ENCODE measurements around the gene GPC3. TPM values are rescaled to one million over a fixed set of nuclear protein-coding genes. Genes with fewer than 3 reads are reported as not detected.

GPC3 gene
- total RNA-seq, 6 experiments from 2014 or later: not detected

DNA sequence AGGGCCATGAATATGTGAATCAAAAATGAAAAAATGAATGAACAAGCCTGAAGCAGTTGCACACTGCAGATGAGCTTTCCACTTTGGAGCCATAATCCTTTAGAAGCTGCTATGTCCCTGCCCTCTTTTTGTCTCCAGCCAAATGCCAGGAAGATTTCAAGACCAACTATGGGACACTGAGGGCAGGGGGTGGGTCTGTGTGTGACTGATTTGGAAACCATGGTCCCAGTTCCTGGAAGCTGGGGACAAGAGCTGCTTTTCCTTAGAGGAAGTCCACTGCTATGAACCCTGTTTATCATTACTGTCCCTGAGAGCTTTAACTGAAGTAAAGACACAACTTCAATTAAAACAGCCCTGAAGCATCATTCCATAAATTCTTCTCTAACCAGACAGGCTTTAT is 416.2 kb downstream of the GPC3 start:
- no peak overlapping the region for H3K4me3 Mint-ChIP-seq
- TF ChIP-seq, protein P1, sequence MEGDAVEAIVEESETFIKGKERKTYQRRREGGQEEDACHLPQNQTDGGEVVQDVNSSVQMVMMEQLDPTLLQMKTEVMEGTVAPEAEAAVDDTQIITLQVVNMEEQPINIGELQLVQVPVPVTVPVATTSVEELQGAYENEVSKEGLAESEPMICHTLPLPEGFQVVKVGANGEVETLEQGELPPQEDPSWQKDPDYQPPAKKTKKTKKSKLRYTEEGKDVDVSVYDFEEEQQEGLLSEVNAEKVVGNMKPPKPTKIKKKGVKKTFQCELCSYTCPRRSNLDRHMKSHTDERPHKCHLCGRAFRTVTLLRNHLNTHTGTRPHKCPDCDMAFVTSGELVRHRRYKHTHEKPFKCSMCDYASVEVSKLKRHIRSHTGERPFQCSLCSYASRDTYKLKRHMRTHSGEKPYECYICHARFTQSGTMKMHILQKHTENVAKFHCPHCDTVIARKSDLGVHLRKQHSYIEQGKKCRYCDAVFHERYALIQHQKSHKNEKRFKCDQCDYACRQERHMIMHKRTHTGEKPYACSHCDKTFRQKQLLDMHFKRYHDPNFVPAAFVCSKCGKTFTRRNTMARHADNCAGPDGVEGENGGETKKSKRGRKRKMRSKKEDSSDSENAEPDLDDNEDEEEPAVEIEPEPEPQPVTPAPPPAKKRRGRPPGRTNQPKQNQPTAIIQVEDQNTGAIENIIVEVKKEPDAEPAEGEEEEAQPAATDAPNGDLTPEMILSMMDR (IDR thresholded peaks at IDR 0.05): no peak
- H3K27me3 Mint-ChIP-seq (ENCODE audit: insufficient read depth): no peaks in the 10 kb centered on the region
- no peak for DNase-seq
- peaks cover 12% of the 10 kb centered on the region for H3K9me3 Mint-ChIP-seq
- no peaks in the 10 kb centered on the region for H3K4me1 Mint-ChIP-seq (ENCODE audit: low read depth)
- no peaks in the 10 kb centered on the region for H3K36me3 Mint-ChIP-seq (ENCODE audit: low read depth)
- no peak overlapping the region for H3K27ac Mint-ChIP-seq

DNA sequence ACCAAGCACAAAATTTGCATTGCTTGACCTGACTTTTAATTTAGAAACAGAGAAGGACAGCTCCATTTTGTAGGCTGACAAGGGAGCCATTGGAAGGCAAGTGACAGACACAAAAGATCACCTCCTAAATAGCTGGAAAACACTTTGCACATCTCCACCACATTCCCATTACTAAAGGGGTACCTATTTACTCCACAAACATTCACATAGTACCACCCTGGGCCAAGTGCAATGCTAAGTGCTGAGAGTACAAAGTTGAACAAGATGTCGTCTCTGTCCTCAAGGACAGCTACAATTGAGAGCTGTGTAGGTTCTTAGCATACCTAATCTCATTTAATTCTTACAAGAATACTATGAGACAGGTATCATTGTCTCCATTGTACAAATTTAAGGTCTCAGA is 417.3 kb downstream of the GPC3 start:
- TF ChIP-seq, protein P1 (IDR thresholded peaks at IDR 0.05): no peak
- H3K36me3 Mint-ChIP-seq (ENCODE audit: low read depth): no peaks in the 10 kb centered on the region
- H3K9me3 Mint-ChIP-seq: peaks cover 11% of the 10 kb centered on the region
- H3K27ac Mint-ChIP-seq: no peak overlapping the region
- no peaks in the 10 kb centered on the region for H3K27me3 Mint-ChIP-seq (ENCODE audit: insufficient read depth)
- no peak overlapping the region for H3K4me3 Mint-ChIP-seq
- DNase-seq: no peak
- H3K4me1 Mint-ChIP-seq (ENCODE audit: low read depth): no peaks in the 10 kb centered on the region

DNA sequence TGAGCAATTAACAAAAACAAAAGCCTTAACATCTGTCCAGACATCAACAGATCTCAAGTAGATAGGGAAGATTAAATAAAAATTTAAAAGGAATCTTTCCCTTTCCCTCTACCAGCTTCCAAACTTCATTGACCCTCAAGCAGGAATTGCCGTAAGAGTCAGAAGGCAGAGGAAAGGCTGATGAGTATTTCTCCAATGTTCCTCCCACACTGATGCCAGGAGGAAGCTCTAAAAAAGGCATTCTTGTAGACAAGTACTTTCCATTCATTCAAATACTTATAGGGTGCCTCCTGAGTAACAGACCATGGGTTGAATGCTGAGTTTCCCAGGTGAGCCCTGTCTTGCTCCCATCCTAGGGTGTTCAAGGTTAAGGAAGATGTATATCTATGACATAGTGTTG is 418.5 kb downstream of the GPC3 start:
- H3K27ac Mint-ChIP-seq: no peak overlapping the region
- H3K4me1 Mint-ChIP-seq (ENCODE audit: low read depth): no peaks in the 10 kb centered on the region
- peaks cover 11% of the 10 kb centered on the region for H3K9me3 Mint-ChIP-seq
- H3K36me3 Mint-ChIP-seq (ENCODE audit: low read depth): no peaks in the 10 kb centered on the region
- TF ChIP-seq, protein P1 (IDR thresholded peaks at IDR 0.05): no peak
- H3K27me3 Mint-ChIP-seq (ENCODE audit: insufficient read depth): no peaks in the 10 kb centered on the region
- no peak overlapping the region for H3K4me3 Mint-ChIP-seq
- DNase-seq: no peak

DNA sequence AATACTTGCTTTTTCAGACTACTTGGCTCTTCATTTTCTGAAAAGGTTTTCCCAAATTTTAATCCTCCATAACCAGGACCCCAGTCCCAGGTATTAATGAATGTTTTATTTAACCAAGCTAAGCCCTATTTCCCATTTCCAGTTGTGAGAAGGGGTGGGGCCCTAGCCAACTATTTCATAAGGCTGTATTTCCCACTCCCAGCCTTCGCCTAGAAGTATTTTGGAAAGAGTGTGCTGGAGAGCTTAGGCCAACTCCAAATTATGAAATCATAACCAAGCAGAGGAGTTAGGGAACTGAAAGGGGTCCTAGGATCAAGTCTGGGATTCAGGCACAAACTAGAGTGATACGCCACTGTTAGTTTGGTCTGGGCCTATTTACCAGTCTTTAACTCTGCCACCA is 421.7 kb downstream of the GPC3 start:
- no peaks in the 10 kb centered on the region for H3K27me3 Mint-ChIP-seq (ENCODE audit: insufficient read depth)
- H3K4me1 Mint-ChIP-seq (ENCODE audit: low read depth): no peaks in the 10 kb centered on the region
- H3K4me3 Mint-ChIP-seq: no peak overlapping the region
- H3K27ac Mint-ChIP-seq: no peak overlapping the region
- H3K9me3 Mint-ChIP-seq: peaks cover 18% of the 10 kb centered on the region
- H3K36me3 Mint-ChIP-seq (ENCODE audit: low read depth): no peaks in the 10 kb centered on the region
- no peak for DNase-seq
- TF ChIP-seq, protein P1 (IDR thresholded peaks at IDR 0.05): no peak

DNA sequence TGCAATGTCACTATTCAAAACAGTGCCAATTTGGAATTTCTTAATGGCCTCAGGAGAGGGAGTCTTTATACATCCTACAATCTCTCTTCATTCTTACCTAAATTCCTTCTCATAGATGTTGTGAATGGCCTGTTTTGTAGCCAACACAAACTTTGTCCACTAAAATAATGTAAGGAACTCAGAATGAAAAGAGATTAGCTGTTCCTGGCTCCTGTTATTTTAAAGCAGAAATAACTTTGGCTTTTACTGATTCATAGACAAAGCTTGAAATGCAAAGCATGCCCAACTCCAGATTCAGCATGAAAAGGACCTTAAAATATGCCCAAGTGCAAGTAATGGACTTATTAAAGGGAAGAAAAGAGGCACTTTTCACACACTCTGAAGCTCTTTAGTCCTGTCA is 424.1 kb downstream of the GPC3 start:
- H3K4me3 Mint-ChIP-seq: no peak overlapping the region
- H3K27ac Mint-ChIP-seq: no peak overlapping the region
- TF ChIP-seq, protein P1 (IDR thresholded peaks at IDR 0.05): no peak
- no peak for DNase-seq
- H3K4me1 Mint-ChIP-seq (ENCODE audit: low read depth): no peaks in the 10 kb centered on the region
- H3K27me3 Mint-ChIP-seq (ENCODE audit: insufficient read depth): no peaks in the 10 kb centered on the region
- H3K36me3 Mint-ChIP-seq (ENCODE audit: low read depth): no peaks in the 10 kb centered on the region
- peaks cover 12% of the 10 kb centered on the region; the same call in 1 of the 2 replicates for H3K9me3 Mint-ChIP-seq

DNA sequence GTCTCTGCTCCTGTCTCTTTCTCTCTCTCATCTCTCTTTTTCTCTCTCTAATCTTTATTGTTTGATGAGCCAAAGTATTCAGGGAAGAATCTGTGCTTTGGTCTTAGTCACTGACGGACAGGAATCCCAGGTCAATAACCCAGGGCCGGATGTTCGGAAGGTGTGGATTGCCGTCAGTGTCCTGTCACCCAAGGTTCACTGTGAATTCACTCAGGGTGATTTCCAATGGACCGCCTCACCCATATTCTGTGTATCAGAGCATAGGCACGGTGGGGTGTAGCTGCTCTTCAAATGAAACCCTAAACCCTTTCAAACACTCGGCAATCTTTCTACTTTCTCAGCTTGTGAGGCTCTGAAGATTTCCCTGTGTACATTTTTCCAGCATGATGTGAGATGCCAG is 425.5 kb downstream of the GPC3 start:
- no peak overlapping the region for H3K4me3 Mint-ChIP-seq
- H3K9me3 Mint-ChIP-seq: peaks cover 22% of the 10 kb centered on the region
- no peaks in the 10 kb centered on the region for H3K4me1 Mint-ChIP-seq (ENCODE audit: low read depth)
- DNase-seq: no peak
- no peak overlapping the region for H3K27ac Mint-ChIP-seq
- no peaks in the 10 kb centered on the region for H3K36me3 Mint-ChIP-seq (ENCODE audit: low read depth)
- TF ChIP-seq, protein P1 (IDR thresholded peaks at IDR 0.05): no peak
- H3K27me3 Mint-ChIP-seq (ENCODE audit: insufficient read depth): no peaks in the 10 kb centered on the region
